HepG2 (cell line): ENCODE data around the gene ZKSCAN3. TPM values are rescaled to one million over a fixed set of nuclear protein-coding genes. Genes with fewer than 3 reads are reported as not detected.
A peak's percentile ranks its signal among the peaks of the same experiment; 100 is the strongest.

Source experiments
- ADNP ChIP-seq: sonication (generic); formaldehyde crosslinking; IDR thresholded peaks from 2 replicates; pipeline ENCODE4 v1.4.0; 2020; ENCODE audit warnings: missing genetic modification reagents
- BORCS8-MEF2B ChIP-seq: sonication (generic); formaldehyde crosslinking; IDR thresholded peaks from 2 replicates; pipeline ENCODE4 v1.8.0; 2022; ENCODE audit warnings: mild to moderate bottlenecking, missing genetic modification reagents
- HES4 ChIP-seq: sonication (generic); formaldehyde crosslinking; IDR thresholded peaks from 2 replicates; pipeline ENCODE4 v1.9.0; 2021; ENCODE audit warnings: mild to moderate bottlenecking, missing genetic modification reagents, borderline replicate concordance
- HMGA1 ChIP-seq: sonication (generic); formaldehyde crosslinking; conservative IDR thresholded peaks from 2 replicates; pipeline ENCODE4 v1.4.0; 2020; ENCODE audit warnings: missing genetic modification reagents
- HMGXB3 ChIP-seq: sonication (generic); formaldehyde crosslinking; IDR thresholded peaks from 2 replicates; pipeline ENCODE4 v1.4.0; 2020; ENCODE audit warnings: missing genetic modification reagents, borderline replicate concordance
- ISL2 ChIP-seq: sonication (generic); formaldehyde crosslinking; IDR thresholded peaks from 2 replicates; pipeline ENCODE4 v1.5.0; 2020; ENCODE audit warnings: missing genetic modification reagents
- KAT7 ChIP-seq: IDR thresholded peaks from 2 replicates; pipeline ENCODE4 v1.6.1; 2018; ENCODE audit warnings: borderline replicate concordance, missing compliant biosample characterization
- MYNN ChIP-seq: sonication (generic); formaldehyde crosslinking; IDR thresholded peaks from 2 replicates; pipeline ENCODE4 v1.4.0; 2020; ENCODE audit warnings: mild to moderate bottlenecking, low read depth, missing genetic modification reagents
- RAD21 ChIP-seq: fragments of 450-650 bp; formaldehyde crosslinking; IDR thresholded peaks from 2 replicates; pipeline ENCODE4 v1.5.0; 2020; ENCODE audit warnings: mild to moderate bottlenecking
- SNRNP70 ChIP-seq: fragments of 200-400 bp; formaldehyde crosslinking; IDR thresholded peaks from 2 replicates; pipeline ENCODE4 v1.6.1; 2017; ENCODE audit warnings: mild to moderate bottlenecking, low read depth, low read length, moderate library complexity
- SP4 ChIP-seq: sonication (generic); formaldehyde crosslinking; IDR thresholded peaks from 2 replicates; pipeline ENCODE4 v1.8.1; 2023; ENCODE audit warnings: mild to moderate bottlenecking, missing genetic modification reagents
- TBL1XR1 ChIP-seq: fragments of 150-350 bp; IDR thresholded peaks from 2 replicates; pipeline ENCODE4 v1.6.1; 2014; ENCODE audit warnings: borderline replicate concordance, low read length; ENCODE audit not compliant: partially characterized antibody
- TBX2 ChIP-seq: sonication (generic); formaldehyde crosslinking; IDR thresholded peaks from 2 replicates; pipeline ENCODE4 v1.5.0; 2020; ENCODE audit warnings: missing genetic modification reagents, mild to moderate bottlenecking, borderline replicate concordance
- TMF1 ChIP-seq: sonication (generic); formaldehyde crosslinking; IDR thresholded peaks from 2 replicates; pipeline ENCODE4 v1.8.1; 2022; ENCODE audit warnings: low read depth, missing genetic modification reagents
- TRAFD1 ChIP-seq: sonication (generic); formaldehyde crosslinking; IDR thresholded peaks from 2 replicates; pipeline ENCODE4 v1.5.1; 2020; ENCODE audit warnings: missing genetic modification reagents, mild to moderate bottlenecking, borderline replicate concordance
- ZBTB49 ChIP-seq: sonication (generic); formaldehyde crosslinking; IDR thresholded peaks from 2 replicates; pipeline ENCODE4 v1.4.0; 2020; ENCODE audit warnings: missing genetic modification reagents, borderline replicate concordance
- ZNF235 ChIP-seq: sonication (generic); formaldehyde crosslinking; IDR thresholded peaks from 2 replicates; pipeline ENCODE4 v1.8.1; 2023; ENCODE audit warnings: mild to moderate bottlenecking, missing genetic modification reagents, borderline replicate concordance
- ZNF713 ChIP-seq: sonication (generic); formaldehyde crosslinking; IDR thresholded peaks from 2 replicates; pipeline ENCODE4 v1.4.0; 2020; ENCODE audit warnings: mild to moderate bottlenecking, missing genetic modification reagents
- polyA plus RNA-seq, 8 experiments: library from polyadenylated mRNA; depleted of rRNA in 3 of 8; stranded (reverse) in 7 of 8; unstranded in 1 of 8; fragments of >200 nt; fragmentation: Illumina TruSeq in 4 of 8; extraction: Trizol in 4 of 8; gene quantifications; 2 replicates each; pipeline versions ENCODE4 v1.2.1 to v1.2.3, GENCODE V29; 2011 to 2016; ENCODE audit warnings: low read depth in 4 of 8, missing spikeins in 1 of 8, mixed read lengths in 1 of 8; ENCODE audit not compliant: insufficient read depth in 1 of 8
- total RNA-seq, 5 experiments: library from RNA; depleted of rRNA; stranded (reverse); fragments of >200 nt; fragmentation: Illumina TruSeq; extraction: Trizol; gene quantifications; 2 replicates each; pipeline ENCODE4 v1.2.3, GENCODE V29; 2016; ENCODE audit warnings: low read depth in 1 of 5
- TF ChIP-seq, protein P1 (sequence below), 2 experiments: fragments of 450-650 bp in 1 of 2; sonication (generic) in 1 of 2; formaldehyde crosslinking; IDR thresholded peaks; 2 replicates each; pipeline versions ENCODE4 v1.5.0 to v1.8.0; 2020 to 2022; ENCODE audit warnings: mild to moderate bottlenecking in 1 of 2, missing genetic modification reagents in 1 of 2

Gene ZKSCAN3
- total and polyA plus RNA-seq, 2 of the 13 experiments (the other 11 are each of a cell fraction or from before 2014, with no cell fraction given) = 3.3 to 7.4 TPM

GRCh38 chr6:28349892-28350737 lies at the start of gene ZKSCAN3 (continued):
- TF ChIP-seq ZBTB49 (CRISPR knock-in tag) (no peak), ADNP (CRISPR knock-in tag) (peak; percentile 68; the same call in 1 of the 2 replicates), MYNN (CRISPR knock-in tag) (no peak), TBX2 (CRISPR knock-in tag) (peak; percentile 80; the same call in 1 of the 2 replicates), TBL1XR1 (peak; percentile 32), KAT7 (CRISPR knock-in tag) (peak; percentile 91), SNRNP70 (no peak), TMF1 (CRISPR knock-in tag) (0 out of 2 replicates have a peak, but pooled peaks have one; percentile 53), ZNF235 (CRISPR knock-in tag) (peak; percentile 84; the same call in 1 of the 2 replicates), HMGA1 (no peak), HES4 (CRISPR knock-in tag) (no peak), ISL2 (CRISPR knock-in tag) (no peak), TRAFD1 (CRISPR knock-in tag) (no peak), HMGXB3 (no peak), RAD21 (CRISPR knock-in tag) (peak; percentile 27; the same call in 1 of the 2 replicates), SP4 (CRISPR knock-in tag) (peak; percentile 68), ZNF713 (CRISPR knock-in tag) (0 out of 2 replicates have a peak, but pooled peaks have one; percentile 49), BORCS8-MEF2B (CRISPR knock-in tag) (peak; percentile 86; the same call in 1 of the 2 replicates)
- TF ChIP-seq, protein P1, sequence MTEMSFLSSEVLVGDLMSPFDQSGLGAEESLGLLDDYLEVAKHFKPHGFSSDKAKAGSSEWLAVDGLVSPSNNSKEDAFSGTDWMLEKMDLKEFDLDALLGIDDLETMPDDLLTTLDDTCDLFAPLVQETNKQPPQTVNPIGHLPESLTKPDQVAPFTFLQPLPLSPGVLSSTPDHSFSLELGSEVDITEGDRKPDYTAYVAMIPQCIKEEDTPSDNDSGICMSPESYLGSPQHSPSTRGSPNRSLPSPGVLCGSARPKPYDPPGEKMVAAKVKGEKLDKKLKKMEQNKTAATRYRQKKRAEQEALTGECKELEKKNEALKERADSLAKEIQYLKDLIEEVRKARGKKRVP (CRISPR knock-in tag; IDR thresholded peaks at IDR 0.05) = peak in 1 of 2 experiments; percentile 68; a peak in 2 of 4 replicates
